GM18511 (cell line): ENCODE results near the gene MSMP.

Source experiments
- ATAC-seq: cut with Tn5 transposase; IDR thresholded peaks from one replicate; pipeline ENCODE4 v1.9.1; 2021; ENCODE audit warnings: mild to moderate bottlenecking, moderate library complexity; ENCODE audit not compliant: unreplicated experiment

Gene MSMP

DNA sequence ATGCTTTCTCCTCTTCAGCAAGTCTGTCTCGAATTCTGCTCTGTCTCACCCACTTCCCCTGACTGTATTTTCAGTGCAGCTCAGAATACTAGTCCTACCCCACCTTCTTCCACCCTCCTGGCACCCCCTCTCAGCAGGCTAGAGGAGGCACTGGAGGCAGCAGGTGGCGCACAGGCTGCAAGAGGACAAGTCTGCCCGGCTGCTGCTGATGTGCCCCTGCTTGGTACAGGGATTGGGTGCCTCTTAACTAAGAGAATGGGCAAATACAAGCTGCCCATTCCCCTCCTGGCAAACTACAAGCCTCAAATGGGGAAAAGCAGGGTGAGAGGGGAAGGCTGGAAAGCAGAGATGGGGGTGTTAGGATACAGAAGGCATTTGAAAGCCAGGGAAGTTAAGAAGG, 27.1 kb downstream of the MSMP start:
- ATAC-seq = peak; percentile 60

DNA sequence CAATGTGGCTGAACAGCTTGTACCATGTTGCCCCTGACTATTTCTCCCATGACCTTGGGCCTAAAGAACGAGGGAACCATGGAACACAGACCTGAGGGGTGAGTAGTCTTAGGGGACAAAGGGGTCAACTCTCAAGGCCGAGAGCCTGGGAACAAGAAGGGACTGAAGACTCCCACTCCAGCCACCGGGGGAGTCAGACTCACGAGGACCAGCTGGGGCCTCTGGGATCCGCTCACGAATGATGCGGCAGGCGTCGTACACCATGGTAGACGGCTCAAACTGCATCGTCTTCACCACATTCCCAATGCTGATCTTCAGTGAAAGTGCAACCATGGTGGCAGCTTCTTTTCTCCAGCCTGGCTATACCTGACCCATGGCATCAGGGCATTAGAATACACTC, 28.7 kb downstream of the MSMP start:
- ATAC-seq = no peak

DNA sequence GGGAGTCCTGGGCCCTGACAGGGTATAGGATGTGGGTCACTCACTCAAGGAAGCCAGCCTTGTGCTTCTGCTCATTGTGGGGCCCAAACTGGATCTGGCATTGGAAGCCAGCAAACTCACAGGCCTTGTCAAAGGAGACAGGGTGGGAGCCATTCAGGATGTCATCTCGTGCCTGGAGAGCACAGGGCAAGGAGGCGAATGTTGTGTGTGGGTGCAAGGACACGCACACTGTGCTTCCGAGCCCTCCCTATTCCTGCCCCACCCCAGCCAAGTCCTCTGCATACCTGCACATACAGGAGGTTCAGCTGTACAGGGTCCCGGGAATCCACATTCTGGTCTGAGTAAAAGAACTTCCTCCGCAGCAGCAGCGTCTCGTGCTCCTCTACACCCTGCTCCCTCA, 30.2 kb downstream of the MSMP start:
- ATAC-seq = no peak

DNA sequence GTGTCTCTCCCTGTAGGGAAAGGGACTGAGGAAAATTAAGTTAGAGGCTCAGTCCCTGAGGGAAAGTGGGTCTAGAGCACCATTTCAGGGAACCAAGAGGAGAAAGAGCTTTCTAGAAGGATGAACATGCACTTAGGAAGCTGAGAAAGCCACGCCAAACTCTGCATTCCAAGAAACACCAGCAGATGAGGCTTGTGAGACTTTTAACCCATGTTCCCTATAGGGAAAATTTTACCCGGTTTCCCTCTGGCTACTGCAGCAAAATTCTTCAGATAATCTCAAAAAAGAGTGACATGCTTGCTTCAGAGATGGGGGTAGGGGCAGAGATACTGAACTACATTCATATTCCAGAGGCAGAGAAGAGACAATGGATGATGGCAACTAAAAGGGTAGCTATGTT, 30.6 kb downstream of the MSMP start:
- ATAC-seq = no peak

DNA sequence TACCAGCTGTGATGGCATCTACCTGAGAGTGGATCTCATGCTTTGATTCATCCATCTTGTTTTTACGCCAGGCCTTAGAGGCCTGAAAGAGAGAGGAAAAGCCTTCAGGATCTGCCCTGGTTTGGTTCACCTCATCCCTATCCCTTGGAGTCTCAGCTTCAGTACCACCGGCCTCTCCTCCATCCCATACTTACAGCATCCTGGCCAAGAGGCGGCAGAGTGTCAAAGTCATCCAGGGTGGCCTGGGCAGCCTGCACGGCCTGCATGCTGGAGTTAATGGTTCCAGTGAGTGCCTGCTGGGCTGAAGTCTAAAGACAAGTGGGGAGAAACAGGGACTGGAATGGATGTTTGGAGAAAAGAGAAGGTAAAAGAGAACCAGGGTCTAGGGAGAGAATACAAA, 34.5 kb downstream of the MSMP start:
- no peak for ATAC-seq

DNA sequence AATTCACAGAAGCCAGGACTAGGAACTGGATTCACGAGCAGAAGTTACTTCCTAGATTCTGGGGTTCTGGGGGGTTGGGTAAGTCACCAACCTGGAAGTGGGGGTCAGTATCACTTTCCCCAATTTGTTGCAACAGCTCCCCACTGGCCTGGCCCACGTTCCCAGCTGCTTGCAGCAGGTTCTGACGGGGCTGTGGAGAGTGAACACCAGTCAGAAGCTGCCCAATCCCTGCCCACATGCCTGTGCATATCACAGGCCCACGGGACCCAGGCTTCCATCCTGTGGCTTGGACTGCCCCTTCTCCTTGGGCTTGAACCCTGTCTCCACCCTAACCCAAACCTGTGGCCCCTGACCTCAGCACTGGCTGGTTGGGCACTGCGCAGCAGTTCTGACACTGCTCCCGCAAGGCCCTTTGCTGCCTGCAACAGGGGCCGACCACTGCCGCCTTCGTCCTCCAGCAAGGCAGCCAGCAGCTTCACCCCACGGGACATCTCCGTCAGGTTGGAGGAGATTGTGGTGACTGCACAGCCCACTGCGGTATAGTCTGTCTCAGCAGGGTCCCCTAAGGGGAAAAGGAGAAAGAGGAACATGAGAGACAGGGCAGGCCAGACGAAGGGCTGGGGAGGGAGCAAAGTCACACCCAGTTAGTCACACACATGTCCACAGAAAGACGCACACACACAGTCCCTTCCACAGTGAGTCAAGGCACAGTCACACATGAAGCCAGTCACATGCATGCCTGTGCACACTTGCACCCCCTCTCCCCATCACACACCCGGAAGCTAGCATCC, 35.2 kb downstream of the MSMP start:
- ATAC-seq = peak; percentile 63

DNA sequence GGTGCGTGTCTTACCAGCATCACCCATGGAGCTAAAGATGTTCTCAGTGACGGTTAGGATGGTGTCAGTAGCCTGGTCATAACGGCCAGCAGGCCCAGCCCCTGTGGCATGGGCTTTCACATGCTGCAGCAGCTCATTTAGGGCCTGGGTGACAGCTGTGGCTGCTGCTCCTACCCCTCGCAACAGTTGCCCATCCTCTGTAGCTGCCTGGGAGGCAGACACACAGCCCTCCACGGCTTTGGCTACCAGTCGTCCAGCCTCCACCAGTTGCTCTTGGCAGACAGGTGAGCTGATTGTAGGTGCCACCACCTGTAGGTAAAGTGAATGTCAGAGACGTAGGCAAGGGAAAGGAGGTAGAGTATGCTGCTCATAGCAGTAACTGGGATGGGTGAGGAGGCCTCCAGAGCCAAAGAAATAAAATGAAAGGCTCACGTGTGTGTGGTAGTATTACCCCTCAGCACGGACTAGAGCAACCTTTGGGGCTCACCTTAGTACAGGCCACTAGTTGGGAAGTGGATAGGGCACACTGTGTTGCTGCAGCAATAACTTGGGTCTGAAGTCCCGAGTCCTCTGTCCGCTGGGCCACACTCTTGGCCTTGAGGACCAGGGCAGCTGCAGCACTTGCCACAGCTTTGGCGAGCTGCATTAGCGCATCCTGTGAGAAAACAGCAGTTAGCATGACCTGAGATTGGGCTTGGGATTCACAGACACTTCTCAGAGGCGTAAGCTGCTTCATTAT, 36.8 kb downstream of the MSMP start:
- ATAC-seq = no peak

DNA sequence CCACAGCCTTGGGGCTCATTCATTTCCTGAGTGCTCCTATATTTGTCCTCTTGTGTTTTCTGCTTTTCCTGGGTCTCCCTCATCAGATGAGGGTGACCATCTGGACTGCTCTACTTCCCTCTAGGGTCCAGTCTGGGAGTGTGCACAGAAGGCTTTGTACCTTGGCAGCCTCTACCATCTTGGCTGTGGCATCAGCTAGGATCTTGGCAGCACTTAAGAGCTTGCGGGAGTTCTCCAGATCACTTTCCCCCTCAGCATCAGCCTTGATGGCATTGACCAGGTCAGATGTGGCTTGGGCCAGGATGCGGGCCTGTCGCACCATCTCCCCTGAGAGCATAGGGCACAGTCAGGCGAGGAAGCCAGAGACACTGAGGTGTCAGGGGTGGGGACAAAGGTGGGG, 37.8 kb downstream of the MSMP start:
- ATAC-seq = no peak

DNA sequence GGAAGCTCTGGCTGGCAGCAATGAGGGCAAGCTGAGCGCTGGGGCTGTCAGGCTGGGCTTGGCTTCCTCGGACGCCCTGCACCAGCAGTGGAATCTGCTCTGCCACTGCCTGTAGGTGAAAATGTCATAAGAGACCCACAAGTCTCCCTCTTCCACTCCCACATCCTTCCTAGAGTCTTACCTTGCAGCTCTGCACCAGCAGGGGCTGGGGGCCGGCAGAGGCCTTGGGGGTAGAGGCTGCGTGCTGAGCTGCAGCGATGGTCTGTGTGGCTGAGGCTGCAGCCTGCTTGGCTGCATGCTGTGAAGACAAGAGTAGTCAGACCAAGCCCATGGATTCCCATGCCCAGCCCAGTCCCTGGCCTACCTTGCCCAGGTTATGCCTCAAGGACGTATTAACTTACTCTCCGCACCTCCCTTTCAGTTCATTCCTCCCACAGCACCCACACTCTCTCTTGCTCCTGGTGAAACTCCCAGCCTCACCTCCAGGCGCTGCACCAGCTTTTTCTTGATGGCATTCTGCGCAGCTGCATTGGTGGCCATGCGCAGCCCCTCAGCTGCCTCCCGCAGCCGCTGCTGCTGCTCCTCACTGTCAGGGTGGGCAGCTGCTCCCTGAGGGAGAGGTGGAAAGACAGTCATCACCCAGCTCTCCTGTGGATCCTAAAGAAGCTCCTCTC, 39.4 kb downstream of the MSMP start:
- ATAC-seq = no peak

DNA sequence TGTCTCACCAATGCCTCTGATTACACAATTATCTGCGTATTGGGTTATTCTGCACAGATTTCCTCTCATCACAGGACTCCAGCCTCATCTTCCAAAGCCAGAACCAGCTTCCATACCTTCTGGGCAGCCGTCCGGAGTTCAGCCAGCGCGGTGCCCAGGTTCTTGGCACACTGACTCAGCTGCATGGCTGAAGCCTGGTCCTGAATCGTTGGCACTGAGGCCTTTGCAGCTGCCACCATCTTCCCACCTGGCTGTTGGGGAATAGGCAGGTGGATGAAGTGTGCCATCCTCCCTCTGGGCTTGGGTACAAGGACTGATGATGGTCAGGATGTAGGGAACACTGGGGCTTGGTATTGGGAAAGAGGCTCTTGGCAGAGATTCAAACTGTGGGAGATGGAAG, 40.0 kb downstream of the MSMP start:
- ATAC-seq = no peak

DNA sequence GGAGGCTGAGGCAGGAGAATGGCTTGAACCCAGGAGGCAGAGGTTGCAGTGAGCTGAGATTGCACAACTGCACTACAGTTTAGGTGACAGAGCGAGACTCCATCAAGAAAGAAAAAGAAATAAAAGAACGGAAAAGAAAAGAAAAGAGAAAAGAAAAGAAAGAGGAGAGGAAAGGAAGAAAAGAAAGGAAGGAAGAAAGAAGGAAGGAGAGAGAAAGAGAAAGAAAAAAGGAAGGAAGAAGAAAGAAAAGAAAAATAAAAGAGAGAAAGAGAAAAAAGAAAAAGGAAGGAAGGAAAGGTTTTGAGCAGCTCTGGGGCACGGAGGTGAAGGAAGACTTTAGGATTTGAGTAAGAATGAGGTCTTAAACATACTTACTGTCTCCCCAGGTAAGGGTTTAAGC, 40.5 kb downstream of the MSMP start:
- ATAC-seq = no peak

DNA sequence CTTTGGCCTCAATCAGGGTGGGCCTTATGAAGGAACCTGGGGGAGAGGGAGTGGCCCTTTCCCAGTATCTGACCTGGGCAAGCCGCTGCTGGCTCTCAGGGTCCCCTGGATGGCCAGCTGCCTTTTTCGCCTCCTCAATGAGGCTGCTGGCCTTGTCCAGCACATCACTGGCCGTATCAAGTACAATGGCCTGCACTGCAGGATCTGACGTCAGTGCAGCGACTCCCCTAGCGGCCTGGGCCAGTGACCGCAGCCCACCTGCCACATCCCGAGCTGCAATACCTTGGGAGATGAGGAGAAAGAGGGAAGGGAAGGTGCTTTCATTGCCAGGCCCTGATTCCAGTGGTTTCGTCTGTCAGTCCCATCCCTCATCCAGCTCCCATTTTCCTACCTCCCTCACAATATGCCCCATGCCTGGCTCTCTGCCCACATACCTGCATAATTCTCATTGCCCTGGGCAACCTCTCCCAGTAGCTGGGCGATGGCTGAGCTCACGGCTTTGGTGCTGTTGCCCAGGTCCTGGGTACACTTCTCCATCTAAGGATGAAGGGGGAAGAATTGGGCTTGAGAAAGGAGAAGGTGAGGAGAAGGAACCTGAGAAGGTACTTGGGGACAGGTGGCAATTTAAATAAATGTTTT, 41.2 kb downstream of the MSMP start:
- ATAC-seq = no peak

DNA sequence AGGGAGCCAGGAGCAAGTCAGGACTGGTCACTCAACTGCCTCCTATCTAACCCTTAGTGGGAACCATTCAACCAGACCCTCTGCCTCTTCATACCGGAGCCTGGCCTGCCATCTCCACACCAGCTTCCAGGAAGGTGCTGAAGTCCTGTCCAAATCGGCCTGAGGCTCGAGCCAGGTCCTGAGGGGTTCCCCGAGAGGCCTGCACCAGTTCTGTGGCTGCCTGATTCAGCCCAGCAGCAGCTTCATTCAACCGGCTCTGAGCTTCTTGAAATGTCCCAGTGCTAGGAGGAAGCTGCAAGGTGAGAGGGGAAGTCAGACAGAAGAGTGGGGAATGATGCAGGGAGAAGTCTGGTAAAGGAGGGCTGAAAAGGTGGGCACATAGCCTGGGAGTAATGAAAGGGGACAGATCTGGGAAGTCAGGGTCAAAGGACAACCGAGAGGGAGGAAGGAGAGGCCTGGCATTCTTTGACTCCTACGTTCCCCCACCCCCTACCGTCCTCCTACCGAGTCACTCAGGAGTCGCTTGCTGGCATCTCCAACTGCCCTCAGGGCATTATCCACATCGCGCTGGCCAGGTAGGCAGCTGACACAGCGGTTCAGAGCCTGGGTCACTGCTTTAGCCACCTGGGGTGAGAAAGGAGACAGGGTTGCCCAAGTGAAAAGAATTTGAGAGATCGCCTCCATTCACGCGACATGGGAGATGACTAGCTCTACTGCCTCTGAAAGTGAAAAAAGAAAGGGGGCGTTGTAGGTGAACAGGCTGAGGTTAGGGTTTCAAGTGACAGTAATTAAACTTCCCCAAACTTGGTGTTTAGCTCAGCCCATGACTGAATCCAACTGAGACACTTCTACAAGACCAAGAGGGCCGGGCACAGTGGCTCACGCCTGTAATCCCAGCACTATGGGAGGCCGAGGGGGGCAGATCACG, 42.3 kb downstream of the MSMP start:
- ATAC-seq = no peak

DNA sequence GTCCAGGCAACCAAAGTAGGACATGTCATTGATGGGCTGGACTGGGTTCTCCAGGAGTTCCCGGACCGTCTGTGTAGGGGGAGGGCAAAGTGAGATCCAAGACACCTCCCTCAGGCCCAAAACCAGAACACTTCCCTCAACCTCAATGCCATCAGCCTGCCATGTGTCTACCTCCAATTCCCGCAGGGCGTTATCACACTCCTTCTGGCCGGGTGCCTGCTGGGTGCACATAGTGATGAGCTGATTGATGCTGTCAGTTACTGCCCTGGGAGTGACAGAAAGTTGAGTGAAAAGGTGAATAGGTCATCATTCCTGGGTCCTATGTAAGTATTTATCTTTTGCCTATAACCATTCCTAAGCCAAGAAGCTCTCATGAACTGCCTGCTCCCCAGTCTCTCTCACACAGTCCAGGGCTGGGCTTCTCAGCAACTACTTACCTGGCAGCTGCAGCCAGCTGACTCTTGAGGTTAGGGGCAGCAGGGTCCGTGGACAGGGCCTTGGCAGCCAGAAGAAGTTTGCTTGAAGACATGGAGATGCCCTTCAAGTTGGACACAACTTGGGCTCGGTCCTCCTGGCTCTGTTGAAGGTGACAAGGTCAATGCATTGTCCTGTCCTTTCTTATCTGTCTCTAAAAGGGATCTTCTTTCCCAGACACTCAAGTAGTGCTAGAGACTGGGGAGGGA, 43.1 kb downstream of the MSMP start:
- no peak for ATAC-seq

DNA sequence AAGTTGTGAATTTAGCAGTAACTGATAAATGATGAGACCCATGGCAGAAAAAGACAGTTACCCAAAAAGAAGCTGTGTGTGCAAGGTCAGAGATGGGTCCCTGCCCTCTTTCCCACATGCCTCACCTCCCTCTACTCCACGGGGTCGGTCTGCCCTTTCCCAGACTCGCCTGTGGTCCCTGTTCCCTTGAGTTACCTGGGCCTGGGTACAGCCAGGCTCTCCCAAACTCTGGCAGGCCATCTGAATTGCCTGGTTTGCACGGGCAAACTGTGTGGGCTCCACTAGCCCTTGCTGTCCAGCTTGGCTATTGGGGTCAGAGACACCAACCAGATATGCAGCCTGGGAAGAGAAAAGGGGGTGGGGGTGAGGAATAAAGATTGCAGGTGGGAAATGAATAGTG, 45.9 kb downstream of the MSMP start:
- ATAC-seq = no peak

DNA sequence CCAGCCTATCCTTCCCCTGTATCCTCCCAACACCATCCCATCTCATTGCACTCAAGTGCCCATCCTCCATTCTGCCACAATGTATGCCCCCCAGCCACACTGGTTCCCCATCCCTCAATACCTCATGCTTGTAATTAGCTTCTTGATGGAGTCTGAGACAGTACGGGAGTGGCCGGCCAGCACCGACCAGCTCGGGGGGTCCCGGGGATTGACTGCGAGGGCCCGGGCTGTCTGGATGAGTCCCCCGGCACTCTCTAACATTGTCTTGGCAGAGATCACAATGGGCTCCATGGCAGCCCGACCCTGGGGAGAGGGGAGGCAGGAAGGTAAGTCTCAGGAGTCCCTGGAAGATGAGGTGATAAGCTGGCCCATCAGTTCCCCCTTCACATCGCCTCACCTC, 47.1 kb downstream of the MSMP start:
- no peak for ATAC-seq

DNA sequence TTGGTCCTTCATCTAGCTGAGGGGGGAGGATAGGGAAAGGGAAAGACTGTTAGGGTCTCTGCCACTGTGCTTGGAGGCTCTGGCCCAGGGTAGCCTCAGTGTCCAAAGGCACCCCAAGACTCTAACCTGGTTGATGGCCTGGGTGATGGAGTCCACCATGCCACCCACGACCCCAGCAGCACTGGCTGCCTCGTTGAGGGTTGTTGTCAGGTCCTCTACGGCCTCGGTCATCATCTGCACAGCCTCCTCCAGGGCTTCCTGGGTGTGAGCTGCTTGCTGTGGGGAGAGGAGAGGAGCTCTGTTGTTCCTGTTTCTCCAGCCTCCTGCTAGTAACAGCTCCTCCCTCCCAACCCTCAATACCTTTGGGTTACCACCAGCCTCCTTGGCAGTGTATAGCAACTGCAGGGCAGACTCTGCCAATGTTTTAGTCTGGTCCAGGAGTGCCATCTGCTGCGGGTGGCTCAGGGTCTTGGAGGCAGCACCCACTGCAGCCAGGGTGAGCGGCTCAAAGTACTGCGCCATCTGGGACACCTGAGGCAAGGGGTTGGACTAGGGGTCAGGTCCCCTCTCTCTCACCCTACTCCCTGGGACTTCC, 48.1 kb downstream of the MSMP start:
- no peak for ATAC-seq

DNA sequence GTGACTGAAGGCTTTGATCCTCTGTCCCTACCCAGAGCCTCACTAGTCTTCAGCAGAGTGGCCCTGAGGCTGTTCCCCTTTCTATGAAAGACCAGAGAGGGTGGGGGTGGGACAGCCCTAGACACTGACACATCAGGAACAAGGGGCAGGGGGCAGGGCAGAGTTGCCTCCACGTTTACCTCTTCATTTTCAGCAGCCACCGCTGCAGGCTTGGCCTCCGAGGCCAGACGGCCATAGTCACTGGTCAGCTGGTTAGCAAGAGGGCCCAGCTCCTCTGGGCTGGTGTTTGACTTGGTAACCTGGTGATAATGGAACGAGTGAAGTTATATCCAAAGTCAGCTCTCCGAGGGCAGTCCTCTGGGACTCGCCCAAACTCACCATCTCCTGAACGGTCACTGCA, 48.7 kb downstream of the MSMP start:
- no peak for ATAC-seq

DNA sequence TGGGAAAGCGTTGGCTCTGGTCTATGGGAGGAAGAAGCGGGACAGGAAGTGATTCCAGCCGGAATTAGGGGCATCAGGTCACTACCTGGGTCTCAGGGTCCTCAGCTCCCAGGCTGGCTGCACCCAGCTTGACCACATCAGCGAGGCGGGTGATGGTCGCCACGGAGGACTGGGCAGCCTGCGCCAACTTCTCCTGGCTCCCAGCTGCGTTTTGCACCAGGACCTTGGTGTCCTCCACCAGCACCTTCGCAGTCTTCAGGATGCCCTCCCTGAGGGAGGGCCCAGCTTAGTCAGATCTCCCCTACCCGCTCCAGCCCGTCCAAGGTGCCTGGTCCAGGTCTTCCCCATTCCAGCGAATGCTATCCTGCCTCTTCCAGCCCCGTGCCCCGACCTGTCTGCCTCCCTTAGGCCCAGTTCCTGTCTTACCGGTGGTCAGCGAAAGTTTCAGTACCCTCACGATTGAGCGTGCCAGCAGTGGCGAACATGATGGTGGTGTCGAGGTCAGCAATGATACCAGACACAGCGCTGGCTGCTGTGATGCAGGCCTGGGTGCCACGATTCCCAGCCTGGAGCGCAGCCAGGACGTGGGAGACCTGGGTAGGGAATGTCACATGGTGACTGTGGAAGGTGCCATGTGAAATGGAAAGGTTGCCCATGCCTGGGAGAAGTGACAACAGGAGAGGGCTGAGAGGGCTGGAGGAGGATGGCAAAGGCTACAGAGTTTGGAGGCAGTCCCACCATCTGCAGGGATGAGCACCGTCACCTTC, 50.0 kb downstream of the MSMP start:
- ATAC-seq = no peak
